Stimulated activated CD4-positive, alpha-beta T cell treated with anti-CD3 and anti-CD28 coated beads, TNF-alpha, amount 100 ng/mL, for 48 hours (primary cell): Measurements from ENCODE around the gene PCSK5.

Experiments
- DNase-seq, 3 donors: peaks; one replicate each; pipeline ENCODE4 v3.0.0-alpha.2; 2020; ENCODE audit warnings: low read depth in 3 of 3

The PCSK5 gene

GRCh38 chr9:76191493-76191892 lies 301.0 kb downstream of the PCSK5 start:
- no peak for DNase-seq

- no peak for DNase-seq
Measured at GRCh38 chr9:76192013-76192412, 301.5 kb downstream of the PCSK5 start.

- no peak for DNase-seq
Measured at GRCh38 chr9:76194896-76195295, 304.4 kb downstream of the PCSK5 start.

GRCh38 chr9:76198336-76198735 lies 307.9 kb downstream of the PCSK5 start:
- DNase-seq = no peak

DNA sequence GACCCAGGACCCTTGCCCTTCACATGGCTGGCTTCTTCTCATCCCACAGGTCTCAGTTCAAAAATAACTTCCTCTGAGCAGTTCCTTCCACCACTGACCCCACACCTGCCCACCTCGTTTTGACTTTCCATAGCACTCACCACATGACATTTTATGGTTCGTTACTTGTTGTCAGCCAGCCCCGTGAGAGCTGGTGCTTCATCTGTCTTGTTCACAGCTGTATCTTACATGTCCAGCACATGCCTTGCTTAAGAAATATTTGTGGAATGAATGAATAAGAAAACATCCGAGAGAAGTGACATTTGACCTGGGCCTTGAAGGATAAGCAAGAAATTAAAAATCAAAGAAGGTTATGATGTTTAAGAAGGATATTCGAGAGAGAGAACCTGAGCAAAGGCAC lies 309.8 kb downstream of the PCSK5 start:
- DNase-seq = no peak

GRCh38 chr9:76200745-76201144 lies 310.3 kb downstream of the PCSK5 start:
- DNase-seq = no peak

DNA sequence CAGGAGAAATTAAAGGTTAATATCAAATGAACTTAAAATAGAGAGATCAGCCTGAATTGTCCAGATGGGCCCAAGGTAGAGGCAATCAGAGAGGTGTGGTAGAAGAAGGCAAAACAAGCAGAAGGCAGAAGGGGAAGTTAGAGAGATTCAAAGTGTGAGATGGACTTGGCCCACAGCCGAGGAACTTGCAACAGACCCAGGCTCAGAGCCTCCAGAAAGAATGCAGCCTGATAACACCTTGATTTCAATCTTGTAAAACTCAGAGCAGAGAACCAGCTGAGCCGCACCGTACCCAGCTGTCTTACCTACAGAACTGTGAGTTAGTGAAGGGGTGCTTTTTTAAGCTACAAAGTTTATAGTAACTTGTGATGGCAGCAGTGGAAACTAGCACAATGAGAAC lies 312.9 kb downstream of the PCSK5 start:
- DNase-seq = no peak

DNA sequence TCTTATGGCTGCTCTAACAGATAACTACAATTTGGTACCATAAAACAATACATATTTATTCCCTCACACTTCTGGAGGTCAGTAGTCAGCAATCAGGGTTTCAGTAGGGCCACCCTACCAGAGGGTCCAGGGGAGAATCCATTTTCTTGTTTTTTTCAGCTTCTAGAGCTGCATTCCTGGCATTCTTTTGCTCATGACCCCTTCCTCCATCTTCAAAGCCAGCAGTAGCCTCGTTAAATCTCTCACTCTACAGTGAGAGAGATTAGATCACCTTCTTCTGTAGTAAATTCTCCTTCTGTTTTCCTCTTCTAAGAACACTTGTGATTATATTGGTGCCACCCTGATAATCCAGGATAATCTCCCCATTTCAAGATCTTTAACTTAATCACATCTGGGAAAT lies 316.3 kb downstream of the PCSK5 start:
- no peak for DNase-seq

DNA sequence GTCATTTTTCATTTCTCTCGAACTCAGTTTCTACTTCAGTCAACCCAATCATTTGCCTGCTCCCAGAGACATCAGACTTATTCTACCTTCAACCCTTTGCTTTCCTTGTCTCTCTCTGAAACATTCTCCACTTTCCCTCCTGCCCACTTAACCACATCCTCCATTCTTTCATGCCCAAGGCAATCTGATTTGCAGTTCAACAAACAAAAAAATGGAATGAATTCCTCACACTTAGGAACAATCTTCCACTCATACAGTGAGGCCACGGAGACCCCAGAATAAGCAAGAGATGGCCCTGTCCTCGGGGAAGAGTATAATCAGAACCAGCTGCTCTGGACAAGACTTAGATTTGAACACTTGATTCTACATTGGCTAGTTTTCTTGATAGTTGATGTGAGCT lies 323.3 kb downstream of the PCSK5 start:
- DNase-seq = no peak

DNA sequence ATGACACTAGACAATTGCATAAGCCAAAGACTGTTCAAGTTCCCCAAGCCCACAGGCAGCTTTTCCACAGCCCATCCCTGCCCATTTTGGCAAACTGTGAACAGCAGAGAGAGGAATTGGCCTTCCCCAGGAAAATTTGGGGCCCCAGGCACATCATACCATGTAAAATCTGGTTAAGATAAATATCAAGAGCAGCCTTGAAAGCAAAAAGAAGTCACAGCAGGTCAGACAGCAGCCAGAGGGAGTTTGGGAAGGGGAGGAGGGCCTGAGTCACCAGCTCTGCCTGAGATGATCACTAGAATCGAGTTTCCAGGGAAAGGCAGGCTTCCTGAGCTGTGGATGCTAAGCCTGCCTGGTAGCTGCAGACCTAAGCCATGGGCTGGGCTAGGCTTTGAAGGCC lies 324.6 kb downstream of the PCSK5 start:
- DNase-seq = no peak

DNA sequence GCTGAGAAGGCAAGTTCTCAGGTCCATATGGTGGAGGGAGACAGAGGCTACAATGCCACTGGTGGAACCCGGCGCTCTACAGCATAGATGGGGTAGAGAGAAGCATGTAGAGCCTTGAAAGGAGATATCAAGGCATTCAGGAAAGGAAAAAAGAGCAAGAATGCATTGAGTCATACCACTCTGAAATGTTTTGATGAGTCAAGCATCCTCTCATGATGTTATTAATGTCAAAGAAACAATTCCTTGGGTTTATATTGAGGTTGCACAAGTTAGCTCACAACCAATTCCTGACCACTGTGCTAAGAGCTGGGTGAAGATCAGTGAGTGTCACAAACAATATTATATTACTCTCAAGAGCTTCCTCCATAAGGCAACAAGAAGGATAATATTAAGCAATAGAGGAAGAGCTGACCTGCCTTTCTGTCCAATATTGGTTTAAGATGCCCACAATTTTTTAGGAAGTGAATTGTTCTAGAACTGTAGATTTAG lies 325.7 kb downstream of the PCSK5 start:
- DNase-seq = no peak

- no peak for DNase-seq
Measured at GRCh38 chr9:76218117-76218885, 327.8 kb downstream of the PCSK5 start.

- DNase-seq = no peak
Measured at GRCh38 chr9:76218886-76219445, 328.5 kb downstream of the PCSK5 start.

DNA sequence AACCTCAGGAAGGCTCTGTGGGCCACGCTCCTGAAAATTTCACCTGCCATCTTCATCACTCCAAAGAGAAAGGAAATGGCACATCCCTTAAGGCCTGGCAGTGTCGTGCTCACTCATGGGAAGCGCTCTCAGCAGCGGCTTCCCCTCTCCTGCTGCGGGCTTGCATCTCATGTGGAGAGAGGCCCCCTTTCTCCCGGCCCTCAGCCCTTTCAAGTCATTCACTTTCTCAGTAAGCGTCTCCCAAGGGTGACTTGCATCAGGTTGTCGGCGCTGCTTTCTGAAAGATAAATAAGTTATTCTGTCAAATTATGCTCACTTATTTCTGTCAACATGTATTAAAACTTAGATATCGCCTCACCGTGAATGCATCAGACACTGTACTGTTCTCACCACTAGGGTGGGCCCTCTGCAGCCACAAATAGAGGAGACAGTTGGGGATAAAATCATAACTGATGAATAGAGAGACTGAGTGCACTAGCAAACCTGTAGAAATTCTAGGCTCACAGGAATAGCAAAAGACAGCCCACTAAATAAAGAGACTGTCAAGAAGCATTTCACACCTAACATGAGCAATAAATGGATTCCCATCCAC lies 329.2 kb downstream of the PCSK5 start:
- DNase-seq = no peak

GRCh38 chr9:76221423-76221822 lies 330.9 kb downstream of the PCSK5 start:
- no peak for DNase-seq

GRCh38 chr9:76223749-76224340 lies 333.4 kb downstream of the PCSK5 start:
- DNase-seq = no peak

DNA sequence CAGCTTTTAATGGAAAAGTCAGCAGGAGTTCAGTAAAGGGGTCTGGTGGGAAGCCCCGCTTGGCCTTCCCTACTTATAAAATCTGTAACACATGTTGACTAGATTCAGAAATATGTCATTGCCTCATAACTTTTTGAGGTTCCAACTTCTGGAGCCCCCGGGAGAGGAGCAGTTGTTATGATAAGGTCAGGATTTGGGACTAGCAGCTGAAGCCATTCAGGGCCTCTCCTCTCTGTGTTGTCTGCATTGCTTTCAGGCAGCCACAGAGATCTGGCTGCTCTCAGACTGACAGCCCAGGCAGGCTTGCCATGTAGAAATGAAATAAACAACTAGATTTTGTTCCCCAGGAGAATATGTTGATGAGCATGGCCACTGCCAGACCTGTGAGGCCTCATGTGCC lies 336.7 kb downstream of the PCSK5 start:
- DNase-seq = no peak

DNA sequence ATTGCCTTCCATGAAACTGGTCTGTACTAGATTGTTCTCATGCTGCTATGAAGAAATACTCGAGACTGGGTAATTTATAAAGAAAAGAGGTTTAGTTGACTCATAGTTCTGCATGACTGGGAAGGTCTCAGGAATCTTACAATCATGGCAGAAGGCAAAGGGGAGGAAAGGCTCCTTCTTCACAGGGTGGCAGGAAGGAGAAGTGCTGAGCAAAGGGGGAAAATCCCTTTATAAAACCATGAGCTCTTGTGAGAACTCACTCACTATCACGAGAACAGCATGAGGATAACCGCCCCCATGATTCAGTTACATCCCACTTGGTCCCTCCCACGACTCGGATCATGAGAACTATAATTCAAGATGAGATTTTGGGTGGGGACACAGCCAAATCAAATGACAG lies 340.5 kb downstream of the PCSK5 start:
- no peak for DNase-seq

GRCh38 chr9:76232861-76233489 lies 342.5 kb downstream of the PCSK5 start:
- DNase-seq = no peak

- DNase-seq = no peak
Measured at GRCh38 chr9:76240578-76240977, 350.1 kb downstream of the PCSK5 start.

DNA sequence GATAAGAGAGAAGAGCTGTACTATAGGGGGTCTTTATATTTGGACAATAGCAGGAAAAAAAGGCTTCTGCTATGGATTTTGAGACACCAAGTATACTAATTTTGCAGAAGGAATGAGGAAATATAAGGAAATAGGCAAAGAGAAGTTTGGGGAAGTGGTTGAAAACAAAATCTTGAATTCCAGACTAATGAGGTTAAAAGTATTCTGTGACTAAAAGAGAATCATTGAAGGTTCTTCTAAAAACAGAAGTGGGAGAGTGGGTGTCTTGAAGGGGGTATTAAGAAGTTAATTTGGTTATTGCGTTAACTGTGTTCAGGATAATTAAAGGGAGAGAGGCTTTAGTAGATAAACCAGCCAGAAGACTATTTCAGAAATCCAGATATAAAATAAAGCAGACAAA lies 355.0 kb downstream of the PCSK5 start:
- no peak for DNase-seq

DNA sequence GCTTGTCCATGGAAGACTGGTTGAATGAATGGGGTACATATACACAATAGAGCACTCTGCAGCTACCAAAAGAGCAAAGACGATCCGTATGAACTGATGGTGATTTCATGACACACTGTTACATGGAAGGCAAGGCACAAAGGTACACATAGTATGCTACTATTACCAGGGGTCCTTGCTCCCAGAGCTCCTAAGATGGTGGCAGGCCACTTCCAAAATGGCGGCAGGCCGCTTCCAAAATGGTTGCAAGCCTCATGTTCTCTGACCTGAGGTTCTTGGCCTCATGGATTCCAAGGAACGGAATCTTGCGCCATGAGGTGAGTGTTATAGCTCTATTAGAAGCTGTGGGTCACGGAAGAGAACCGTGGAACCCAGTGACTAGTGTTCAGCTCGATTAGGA lies 356.2 kb downstream of the PCSK5 start:
- no peak for DNase-seq
